GM19043 (cell line): Measurements from ENCODE around the gene TNFRSF25.

Experiments used
- ATAC-seq: cut with Tn5 transposase; IDR thresholded peaks from one replicate; pipeline ENCODE4 v1.9.1; 2021; ENCODE audit warnings: low read depth; ENCODE audit not compliant: unreplicated experiment

Gene TNFRSF25

DNA sequence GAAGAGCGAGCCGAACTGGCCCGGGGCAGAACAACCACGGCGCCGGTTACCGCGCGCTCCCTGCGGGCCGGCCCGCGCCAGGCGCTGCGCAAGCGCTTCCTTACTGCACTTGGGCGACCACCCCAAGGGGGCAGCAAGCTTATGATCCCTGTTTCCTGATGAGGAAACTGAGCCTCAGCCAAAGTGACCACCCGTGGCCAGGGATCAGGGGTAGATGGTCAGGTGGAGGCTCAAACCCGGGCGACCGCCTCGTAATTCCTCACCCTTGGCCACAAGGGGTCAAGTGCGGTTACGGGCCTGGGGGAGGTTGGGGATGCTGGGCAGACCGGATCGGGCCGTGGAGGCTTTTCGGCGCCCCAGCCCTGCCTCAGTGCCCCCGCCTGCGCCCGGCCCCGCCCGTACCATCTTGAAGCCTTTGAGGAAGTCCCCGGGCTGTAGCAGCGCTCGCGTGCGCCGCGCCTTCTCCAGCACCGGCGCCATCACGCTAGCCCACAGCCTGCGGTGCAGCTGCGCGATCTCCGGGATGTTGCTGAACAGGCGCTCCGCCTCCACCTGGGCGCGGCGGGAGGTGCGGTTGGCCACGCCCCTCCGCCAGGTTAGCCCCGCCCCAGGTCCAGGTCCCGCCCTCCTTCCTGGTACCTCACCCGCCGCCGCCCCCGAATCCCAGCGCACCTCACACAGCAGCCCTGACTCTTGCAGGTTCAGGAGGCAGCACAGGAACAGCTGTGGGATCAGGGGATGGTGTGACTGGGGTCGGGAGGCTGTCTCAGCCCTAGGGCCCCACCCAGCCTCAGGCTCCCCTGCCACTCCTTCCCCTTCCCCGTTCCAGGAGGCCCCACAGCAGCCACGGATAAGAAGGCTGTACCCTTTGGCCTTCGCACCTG, 5.4 kb upstream of the TNFRSF25 start:
- ATAC-seq = no peak

DNA sequence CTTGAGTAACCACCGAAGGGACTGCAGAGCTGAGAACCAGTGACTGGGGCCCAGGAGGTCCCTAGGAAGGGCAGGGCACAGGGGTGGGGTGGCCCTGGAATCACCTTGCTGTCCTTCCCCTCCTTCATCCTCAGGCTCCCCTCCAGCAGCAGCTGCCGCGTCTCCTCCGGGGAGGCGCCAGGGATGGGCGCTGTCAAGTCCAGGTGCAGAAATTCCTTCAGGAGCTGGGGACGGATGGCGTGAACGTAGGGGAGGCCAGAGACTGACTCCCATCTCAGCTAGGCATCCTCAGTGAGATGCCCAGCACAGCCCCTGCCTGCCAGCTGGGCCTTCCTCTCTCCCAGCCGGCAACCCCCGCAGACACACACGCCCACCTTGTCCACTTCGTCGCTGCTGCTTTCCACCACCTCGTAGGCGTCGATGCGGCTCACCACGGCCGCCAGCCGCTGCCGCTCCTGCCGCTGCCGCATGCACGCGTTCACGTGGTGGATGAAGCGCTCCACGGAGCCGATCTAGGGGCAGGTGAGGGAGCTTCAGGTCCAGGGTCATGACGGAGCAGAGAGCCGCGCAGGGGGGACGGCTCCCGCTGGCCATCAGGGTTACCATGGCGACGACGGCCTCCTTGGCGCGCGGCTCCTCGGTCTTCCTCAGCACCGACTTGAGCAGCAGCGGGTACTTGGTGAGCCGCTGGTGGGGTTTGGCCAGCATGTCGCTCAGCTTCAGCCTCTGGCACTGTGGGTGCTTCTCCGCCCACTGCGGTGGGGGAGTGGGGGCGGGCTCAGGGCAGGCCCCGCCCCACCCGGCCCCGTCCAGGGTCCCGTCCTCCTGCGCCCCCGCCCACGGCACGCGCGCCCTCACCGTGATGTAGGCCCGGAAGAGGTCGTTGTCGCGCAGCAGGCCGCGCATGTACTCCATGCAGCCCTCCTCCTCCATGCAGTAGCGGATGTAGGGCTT, 4.4 kb upstream of the TNFRSF25 start:
- no peak for ATAC-seq

DNA sequence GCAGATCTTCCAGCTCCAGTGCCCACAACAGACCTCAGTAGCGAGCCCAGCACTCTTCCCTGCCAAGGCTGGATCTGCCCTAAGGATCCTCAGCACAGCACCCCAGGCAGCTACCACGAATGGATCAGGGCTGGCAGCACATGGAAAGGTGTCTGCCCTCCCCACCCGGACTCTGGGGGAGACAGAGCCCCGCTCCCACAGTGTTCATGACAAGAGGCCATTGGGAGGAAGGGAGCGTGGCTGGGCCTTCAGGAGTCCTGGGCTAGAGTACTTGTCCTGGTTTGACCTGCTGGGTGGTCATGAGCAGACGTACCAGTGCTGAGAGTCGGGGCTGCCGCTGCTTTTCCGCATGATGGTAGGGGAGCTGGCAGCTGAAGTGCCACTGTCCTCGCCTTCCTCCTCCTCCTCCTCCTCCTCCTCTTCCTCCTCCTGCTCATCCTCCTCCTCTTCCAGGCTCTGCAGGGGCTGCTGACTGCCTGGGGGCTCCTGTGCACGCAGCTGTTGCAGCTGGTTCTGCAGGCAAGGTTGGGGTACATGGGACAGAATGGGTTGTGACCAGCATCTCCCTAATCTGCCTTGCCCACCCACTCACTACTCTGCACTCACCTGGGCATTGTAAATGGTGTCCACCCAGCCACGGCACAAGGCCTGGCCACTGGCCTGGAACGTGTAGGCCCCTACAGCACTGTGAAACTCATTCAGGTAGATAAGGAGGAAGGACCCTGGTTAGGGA, 2.9 kb upstream of the TNFRSF25 start:
- no peak for ATAC-seq

DNA sequence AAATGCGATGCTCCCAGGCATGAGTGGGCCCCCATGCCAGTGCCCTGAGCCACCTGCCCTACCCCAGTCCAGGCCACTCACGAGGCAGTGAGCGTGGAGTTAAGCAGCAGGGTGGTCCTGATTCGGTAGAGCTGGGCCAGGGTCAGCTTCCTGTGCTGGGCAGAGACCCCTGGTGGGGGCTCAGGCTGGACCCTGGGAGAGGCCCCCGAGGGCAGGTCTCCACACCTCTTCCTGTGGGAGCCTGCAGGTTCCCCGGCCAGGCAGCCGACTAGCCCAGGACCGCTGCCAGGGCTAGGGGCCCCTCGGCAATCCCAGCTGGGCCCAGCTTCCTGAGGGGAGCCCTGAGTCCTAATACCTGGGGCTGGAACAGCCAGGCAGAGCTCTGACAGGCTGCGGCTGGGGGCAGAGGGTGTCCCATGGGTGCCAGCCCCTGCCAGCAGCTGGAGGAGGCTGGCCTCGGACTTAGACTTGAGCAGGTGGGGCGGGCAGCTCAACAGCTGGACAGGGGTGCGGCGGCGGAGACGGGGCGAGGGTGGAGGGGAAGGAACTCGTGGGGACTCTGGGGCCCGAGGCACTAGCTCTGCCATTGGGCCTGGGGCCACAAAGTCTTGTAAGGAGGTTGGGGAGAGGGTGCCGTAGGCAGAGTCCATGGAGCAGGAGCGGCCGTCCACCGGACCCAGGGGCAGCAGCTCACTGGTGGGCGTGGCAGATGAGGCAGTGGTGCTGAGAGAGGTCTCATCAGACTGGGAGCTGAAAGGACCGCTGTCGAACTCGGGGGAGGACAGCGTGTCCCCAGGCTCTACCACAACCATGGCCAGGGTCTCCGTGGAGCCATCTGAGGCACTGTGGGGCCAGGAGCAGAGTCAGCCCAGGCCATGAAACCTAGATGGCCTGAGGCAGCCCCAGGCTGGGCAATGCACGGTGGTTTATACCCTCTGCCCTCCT, 2.0 kb upstream of the TNFRSF25 start:
- ATAC-seq = no peak

DNA sequence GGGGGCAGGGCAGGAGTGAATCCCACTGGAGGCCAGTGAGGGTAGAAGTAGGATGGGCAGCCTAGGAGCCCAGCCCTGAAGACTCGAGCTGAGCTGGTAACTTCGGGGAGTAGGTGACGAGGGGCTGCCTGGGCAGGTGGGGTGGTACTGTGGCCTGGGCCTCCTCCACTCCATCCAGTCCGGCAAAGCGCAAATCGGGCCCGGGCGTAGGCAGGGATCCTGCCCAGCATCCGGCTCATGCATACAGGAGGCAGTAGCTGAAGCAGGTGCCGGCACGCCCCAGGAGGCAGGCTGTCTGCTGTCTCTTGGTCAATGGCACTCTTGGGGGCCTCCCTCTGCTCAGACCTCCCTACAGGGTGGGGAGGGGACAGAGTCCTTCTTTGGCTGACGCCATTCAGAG, 1.3 kb upstream of the TNFRSF25 start:
- ATAC-seq = no peak

DNA sequence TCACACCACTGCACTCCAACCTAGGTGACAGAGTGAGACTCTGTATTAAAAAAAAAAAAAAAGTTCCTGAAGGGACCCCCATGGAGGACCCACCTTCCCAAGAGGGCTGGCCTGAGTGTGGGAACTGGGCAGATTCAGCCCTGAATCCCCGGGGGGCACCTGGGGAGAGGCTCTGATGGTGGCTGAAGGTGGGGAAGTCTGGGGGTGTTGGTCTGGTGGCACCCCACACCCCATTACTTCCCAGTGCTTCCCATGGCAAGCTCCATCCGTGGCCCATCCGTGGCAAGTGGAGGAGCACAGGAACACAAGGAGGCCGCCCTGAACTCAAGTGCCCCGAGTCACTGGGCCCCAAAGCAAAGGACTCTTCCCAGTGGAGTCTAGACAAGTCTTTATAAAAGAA, 778 bp upstream of the TNFRSF25 start:
- ATAC-seq = no peak

DNA sequence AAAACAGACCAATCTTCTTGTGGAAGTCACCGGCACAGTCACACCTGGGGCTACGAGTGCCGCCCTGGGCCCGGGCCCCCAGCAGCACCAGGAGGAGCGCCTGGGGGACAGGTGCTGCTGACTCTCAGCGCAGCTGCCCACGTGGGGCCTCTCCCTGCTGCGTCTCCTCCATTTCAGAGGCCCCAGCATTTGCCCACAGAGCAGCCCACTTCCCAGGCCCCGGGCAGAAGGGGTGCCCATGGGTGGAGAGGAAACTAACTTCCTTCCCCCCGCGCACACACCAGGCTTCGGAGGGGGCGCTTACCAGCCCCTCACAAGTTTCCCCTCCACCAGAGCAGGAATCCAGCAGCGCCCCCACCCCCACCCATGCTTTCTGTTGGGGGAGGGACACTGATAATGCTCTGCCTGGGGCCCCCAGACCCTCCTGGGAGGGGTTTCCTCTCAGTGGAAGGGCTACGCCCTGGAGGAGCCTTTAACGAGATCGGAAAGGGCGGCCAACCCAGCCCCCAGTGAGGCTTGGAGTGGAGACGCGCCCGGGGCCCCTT, 440 bp downstream of the TNFRSF25 start:
- ATAC-seq = no peak

DNA sequence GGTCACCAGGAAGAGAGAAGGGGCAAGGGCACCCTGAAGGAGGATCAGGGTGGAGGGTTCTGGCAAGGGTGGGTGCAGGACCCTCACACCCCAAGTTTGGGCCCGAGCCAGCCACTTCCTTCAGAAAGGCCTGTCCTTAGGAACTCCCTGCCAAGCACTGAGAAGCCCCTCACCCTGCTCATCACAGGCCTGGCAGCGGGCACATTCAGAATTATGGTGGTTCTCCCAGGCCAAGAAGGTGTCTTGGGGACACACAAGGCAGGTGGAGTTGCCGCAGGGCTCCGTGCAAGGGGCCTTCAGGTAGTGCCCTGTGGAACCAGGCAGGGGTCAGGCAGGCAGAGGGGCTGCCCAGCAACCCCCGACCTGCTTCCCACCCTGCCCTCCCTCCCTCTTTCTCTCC, 1.1 kb downstream of the TNFRSF25 start:
- ATAC-seq = no peak

DNA sequence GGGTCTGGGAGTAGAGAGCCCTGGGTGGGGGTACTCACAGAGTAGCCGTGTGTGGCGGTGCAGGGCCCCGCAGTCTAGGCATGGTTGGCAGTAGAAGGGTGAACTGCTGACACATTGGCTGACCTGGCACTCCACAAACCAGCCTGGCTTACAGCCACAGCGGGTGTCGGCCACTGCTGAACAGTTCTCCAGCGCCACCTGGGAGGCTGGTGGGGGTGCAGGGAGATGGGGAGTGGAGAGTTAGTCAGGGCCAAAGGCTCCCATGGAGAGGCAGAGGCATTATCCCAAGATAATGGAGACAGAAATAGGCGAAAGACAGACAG, 1.5 kb downstream of the TNFRSF25 start:
- ATAC-seq = no peak

DNA sequence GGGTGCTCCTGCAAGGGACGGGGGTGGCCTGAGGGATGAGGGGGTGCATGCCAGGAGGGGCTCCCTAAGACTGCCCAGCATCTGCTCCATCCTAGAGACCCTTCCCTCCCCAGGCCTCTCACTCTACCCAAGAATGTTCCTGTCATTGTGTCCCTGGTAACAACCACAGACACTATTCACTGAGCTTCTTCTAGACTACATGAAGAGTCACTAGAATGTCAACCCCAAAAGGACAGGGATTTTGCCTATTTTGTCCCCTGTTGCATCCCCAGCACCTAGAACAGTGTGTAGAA, 2.9 kb downstream of the TNFRSF25 start:
- ATAC-seq = no peak

DNA sequence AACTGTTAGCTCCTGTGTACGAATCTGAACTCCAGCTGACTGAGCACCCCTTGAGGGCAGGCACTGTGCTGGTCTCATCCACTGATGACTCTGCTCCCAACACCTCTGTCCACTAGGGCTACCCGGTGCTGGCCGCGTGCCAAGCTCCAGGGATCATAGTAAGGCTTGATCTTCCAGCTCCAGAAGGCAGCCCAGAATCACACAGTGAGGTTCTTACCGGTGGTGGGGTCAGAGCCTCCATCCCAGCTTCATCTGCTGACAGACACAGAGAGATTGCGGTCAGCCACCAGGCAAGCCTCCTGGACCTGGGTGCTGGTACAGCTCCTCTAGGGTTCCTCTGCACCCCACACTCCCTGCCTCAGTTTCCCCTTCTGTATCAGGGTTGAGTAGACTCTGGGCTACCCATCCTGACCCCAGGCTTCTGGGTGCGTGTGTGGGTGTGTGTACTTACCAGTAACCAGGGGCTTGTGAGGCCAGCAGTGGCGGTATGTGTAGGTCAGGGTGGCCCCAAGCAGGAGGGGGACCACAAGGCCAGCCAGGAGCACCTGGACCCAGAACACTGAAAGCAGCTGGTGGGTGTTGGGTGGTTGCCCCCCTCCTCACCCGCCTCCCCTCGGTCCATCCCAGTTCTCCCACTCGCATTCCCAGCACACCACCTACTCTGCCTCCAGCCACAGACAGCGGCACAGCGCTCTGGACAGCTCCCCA, 3.4 kb downstream of the TNFRSF25 start:
- no peak for ATAC-seq

DNA sequence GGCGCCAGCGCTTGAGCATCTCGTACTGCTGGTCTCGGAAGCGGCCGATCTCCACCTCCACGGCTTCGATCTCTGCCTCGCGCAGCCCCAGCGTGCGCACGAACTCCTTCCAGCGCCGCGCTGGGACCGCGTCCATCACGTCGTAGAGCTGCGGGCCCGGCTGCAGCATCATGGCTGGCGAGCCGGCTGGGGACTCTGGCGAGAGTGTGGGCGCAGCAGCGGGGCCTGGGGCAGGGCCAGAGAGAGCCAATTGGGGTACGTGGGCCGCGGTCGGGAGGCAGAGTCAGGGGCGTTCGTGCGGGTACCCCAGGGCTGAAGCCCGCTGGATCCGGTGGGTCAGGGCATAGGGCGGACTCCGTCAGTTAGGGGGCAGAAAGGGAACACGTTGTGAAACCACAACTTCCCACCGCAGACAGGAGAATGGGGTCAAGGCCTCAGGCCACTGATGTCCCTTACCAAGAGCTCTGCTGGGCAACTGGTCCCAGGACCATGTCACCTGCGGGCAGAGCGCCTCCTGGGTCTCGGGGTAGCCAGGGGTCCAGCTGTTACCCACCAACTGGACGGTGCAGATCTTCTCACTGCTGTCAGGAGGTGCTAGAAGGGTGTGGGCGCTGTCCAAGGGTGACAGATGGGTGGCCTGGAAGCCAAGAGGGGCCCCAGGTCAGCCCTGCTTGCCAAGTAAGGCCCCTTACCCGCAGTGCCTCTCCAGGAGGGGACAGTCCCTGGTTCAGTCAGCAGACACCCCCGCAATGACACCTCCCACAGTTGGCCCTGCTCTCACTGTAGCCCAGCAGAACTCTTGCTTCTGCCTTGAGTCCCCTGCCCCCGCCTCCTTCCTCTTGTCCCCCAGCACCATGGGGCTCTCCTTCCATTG, 4.2 kb downstream of the TNFRSF25 start:
- ATAC-seq = no peak

DNA sequence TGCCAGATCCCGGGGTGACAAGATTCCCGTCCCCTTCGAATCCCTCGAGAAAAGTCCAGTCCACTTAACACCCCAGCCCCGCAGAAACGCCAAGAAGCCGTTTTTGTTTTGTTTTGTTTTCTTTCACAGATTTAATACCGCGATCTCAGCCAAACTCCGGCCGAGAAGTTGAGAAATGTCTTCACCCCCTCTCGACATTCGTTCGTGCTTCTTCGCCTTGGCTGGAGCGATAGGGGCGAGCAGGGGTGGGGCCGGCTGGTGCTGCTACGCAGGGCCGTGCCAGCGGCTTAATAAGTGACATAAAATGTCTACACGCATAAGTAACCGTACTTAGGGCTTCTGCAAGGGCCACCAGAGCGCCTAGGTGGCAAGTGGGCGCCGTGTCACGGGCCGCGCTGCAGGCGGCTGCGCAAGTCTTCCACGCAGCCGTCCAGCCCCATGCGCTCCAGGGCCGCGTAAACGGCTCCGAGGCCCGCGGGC, 4.9 kb downstream of the TNFRSF25 start:
- no peak for ATAC-seq

DNA sequence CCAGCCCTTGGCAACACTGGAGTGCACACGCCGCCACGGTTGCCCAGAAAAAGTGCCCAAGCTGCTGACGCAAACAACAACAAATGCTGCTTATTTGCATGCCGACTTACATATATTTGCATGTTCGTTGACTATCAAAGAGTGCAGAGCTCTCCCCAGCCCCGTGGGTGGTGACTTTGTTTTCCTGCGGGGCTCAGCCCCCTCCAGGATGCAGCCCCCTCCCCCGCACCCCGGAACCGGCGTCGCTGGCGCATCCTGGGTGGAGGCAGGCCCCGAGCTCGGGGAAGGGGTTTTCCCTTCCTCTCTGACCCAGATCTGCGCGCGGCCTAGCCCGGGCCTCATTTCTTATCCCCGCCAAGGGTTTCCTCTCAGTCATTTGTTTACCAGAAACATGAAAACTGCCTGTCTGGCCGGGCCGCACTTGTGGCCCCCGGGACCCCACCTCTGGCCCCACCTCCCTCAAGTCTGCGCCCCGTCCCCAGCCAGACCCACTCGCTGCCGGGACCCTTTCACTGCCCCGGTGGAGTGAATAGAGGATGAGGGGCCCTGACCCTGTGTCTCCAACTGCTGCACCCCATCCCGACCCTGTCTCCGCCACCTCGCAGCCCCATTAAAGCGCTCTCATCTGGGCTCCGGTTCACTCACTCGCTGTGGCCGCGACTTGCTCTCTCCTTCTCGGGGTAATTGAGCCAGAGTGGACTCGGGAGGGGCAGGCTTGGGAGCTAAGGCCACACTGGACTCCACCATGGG, 5.5 kb downstream of the TNFRSF25 start:
- ATAC-seq = no peak

DNA sequence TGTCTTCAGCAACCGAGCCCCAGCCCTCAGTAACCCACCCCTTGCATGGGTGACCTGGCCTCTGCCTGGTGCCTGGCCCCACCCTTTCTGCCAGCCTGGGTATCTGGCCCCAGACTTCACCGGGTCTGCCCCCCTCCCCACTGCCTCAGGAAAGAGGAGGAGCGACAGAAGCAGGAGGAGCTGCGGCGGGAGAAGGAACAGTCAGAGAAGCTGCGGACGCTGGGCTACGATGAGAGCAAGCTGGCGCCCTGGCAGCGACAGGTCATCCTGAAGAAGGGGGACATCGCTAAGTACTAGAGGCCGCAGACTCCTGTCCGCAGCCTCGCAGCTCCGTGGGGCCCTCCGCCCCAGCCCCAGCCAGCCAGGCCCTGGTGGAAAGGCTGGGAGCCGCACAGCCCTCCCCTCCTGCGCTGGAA, 6.1 kb downstream of the TNFRSF25 start:
- no peak for ATAC-seq

DNA sequence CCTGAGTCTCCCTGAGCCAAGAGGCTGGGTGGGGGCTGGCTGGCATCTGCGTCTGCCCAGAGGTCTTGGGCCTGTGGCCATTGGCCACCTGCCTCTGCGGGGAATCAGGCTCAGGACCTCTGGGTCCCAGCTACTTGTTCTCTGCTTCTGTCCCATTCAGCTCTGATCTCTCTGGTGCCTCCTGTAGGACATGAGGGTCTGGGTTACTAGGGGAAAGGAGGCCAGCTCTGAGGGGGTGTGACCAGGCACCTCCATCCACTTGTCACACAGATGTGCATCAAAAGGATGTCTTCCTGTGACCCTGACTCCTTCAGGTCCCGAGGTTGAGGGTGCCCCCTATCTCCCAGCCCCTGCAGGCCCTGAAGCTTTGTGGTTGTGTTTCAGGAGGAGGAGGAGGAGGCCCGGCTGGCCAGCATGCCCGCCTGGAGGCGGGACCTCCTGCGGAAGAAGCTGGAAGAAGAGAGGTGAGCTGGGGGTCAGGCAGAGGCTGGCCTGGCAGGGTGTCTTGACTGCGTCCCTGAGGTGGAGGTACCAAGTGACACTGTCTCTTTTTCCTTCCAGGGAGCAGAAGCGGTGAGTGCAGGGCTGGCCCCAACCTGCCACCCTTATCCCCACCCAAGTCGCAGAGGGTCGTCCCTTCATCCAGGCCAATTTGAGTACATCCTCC, 9.0 kb downstream of the TNFRSF25 start:
- ATAC-seq = no peak
